AG04449 (cell line): ENCODE results near the gene TANGO6.

Source experiments
- CTCF ChIA-PET: fragments of 350-600 bp; formaldehyde crosslinking; extraction: SDS; loops from one replicate; lab custom pipeline; 2021; ENCODE audit warnings: antibody characterized with exemption; lab: Yijun Ruan, JAX
- POLR2A ChIA-PET: fragments of 400-600, 350-600 bp; formaldehyde crosslinking; extraction: SDS; loops from one replicate; lab custom pipeline; 2020; ENCODE audit warnings: antibody characterized with exemption, inconsistent platforms; lab: Yijun Ruan, JAX
- DNase-seq: peaks from one replicate; pipeline ENCODE4 v3.0.0-alpha.2; 2010; ENCODE audit warnings: low read depth, low spot score
- H3K4me3 ChIP-seq: 2 replicates; pipeline ENCODE4 v1.5.1; 2011; ENCODE audit warnings: low read depth, mild to moderate bottlenecking, control low read depth, low read length
- TF ChIP-seq, protein P1 (sequence below): IDR thresholded peaks from one replicate; pipeline ENCODE4 v1.5.1; 2011; ENCODE audit warnings: mild to moderate bottlenecking, moderate library complexity, low read length, control low read depth, inconsistent platforms; ENCODE audit not compliant: insufficient read depth; ENCODE audit errors: missing control alignments

TANGO6 gene

DNA sequence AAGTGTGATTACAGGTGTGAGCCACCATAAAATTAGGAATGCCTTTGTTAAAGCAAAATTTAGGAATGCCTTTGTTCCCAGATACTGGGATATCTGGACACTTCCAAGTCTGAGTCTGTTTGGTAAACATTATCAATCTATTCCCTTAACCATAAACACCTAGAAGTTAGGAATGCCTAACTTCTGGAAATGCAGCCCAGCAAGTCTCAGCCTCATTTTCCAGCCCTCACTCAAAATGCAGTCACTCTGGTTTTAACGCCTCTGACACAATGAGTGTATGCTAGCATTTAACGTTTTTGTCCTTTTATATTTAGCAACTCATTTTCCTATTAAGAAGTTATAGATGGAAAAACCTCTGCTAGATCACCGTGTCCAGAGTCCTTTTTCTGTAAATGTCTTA, 227.7 kb downstream of the TANGO6 start:
- DNase-seq: no peak
- ChIA-PET CTCF (no interaction called here), POLR2A (no interaction called here)
- TF ChIP-seq, protein P1, sequence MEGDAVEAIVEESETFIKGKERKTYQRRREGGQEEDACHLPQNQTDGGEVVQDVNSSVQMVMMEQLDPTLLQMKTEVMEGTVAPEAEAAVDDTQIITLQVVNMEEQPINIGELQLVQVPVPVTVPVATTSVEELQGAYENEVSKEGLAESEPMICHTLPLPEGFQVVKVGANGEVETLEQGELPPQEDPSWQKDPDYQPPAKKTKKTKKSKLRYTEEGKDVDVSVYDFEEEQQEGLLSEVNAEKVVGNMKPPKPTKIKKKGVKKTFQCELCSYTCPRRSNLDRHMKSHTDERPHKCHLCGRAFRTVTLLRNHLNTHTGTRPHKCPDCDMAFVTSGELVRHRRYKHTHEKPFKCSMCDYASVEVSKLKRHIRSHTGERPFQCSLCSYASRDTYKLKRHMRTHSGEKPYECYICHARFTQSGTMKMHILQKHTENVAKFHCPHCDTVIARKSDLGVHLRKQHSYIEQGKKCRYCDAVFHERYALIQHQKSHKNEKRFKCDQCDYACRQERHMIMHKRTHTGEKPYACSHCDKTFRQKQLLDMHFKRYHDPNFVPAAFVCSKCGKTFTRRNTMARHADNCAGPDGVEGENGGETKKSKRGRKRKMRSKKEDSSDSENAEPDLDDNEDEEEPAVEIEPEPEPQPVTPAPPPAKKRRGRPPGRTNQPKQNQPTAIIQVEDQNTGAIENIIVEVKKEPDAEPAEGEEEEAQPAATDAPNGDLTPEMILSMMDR: no peak
- H3K4me3 ChIP-seq: no peak overlapping the region

DNA sequence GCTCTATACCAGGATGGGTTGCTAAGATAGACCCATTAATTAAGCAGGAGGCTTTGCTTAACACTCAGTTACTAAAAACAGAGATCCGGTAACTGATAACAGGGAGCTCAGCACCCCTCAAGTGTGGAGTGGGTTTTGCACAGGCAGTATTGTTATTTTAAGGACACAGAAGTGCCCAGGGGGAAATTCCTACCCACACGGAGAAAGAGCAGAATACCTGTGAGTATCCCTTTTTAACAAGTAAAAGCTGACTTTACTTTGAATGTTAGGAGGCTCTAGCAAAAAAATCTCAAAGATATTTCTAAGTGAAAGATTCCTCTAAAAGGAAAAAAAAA, 229.3 kb downstream of the TANGO6 start:
- ChIA-PET CTCF (interaction anchor here (0.7 to 1.0 kb wide), 5 partner anchors 8 to 225 kb away, joined by 3 read pairs; no protein-coding TSS in a partner anchor), POLR2A (interaction anchor here (0.6 to 0.9 kb wide), 2 partner anchors 15 to 32 kb away, joined by 3 to 4 read pairs; no protein-coding TSS in a partner anchor)
- no peak for DNase-seq
- TF ChIP-seq, protein P1: no peak
- H3K4me3 ChIP-seq: no peak overlapping the region

DNA sequence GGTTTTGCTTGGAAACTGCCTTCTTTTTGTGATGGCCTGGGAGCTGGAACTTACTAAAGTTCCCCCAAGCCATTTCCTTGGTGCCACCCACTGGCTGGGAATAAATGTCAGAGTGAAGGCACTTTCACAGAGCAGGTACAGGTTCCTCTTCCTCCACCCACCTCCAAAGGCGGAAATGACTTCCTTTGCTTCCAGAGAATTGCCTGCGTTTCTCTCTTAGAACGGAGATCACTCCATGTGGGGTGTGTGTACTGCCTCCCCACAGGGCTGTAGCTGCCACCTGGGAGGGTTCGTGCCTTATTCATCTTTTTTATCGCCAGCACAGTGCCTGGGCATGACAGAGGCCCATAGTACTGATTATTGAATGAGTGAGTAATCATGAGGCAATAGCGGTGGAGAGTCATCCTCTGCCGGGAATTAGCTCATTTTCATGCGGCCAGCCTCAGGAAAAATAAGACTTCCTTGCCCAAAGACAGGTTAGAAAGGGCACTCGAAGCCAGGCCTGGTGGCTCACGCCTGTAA, 229.9 kb downstream of the TANGO6 start:
- ChIA-PET CTCF (interaction anchor here (0.7 to 1.0 kb wide), 4 partner anchors 8 to 226 kb away, joined by 3 read pairs; no protein-coding TSS in a partner anchor), POLR2A (no interaction called here)
- TF ChIP-seq, protein P1: no peak
- DNase-seq: no peak
- H3K4me3 ChIP-seq: no peak overlapping the region

DNA sequence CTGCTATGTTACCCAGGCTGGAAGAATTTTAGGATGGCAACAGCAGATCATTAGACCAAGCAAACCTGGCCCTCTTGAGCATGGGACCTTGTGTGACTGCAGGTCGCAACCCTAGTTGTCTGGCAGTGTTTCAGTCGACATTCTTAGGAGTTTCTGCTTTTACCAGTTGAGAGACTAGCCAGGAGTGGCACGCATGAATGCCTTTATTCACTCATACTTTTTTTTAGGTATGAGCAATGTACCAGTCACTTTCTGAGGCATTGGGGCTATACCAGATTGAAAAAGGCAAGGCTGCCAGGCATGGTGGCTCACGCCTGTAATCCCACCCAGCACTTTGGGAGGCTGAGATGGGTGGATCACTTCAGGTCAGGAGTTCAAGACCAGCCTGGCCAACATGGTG, 233.9 kb downstream of the TANGO6 start:
- DNase-seq: no peak
- CTCF ChIA-PET: no interaction called here
- no peak overlapping the region for H3K4me3 ChIP-seq
- POLR2A ChIA-PET: no interaction called here
- TF ChIP-seq, protein P1: no peak

DNA sequence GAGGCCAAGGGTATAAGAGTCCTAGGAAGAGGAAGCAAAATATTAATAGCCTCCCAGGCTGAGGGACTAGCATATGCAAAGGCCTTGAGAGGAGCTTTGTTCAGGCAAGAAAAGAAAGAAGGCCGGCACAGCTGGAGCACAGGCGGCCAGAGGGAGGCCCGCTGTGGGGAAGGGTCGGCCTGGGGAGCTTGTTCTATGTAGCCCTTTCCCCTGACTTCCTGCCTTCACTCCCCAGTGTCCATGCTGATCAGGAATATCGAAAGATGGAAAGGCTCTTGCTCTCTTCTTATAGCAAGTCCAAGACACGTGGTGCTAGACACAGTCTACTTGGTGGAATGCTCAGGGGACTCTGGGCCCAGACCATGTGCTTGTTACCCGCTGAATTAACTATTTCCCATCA, 234.7 kb downstream of the TANGO6 start:
- H3K4me3 ChIP-seq: no peak overlapping the region
- POLR2A ChIA-PET: no interaction called here
- CTCF ChIA-PET: no interaction called here

DNA sequence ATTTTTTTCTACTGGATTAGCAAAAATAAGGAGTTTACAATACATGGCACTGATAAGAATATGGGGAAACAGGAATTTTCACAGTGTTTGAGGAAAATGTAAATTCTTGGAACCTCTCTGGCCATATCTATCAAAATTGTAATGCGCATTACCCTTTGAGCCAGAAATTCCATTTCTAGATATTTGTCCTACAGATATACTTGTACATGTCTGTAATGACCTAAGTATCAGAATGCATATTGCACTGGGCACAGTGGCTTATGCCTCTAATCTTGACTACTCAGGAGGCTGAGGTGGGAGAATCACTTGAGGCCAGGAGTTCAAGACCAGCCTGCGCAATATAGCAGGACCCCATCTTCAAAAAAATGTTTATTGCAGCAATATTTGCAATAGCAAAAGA, 236.4 kb downstream of the TANGO6 start:
- DNase-seq: no peak
- TF ChIP-seq, protein P1: no peak
- CTCF ChIA-PET: no interaction called here
- no peak overlapping the region for H3K4me3 ChIP-seq
- POLR2A ChIA-PET: no interaction called here

More for the DNA sequence above, 234.7 kb downstream of the TANGO6 start:
- no peak for DNase-seq
- TF ChIP-seq, protein P1: no peak
